Vagina (tissue), 2 donors: ENCODE data around the gene JPT2. TPM values are rescaled to one million over a fixed set of nuclear protein-coding genes. Genes with fewer than 3 reads are reported as not detected.
"Not testable (repeated sequence)": the region's sequence is repeated elsewhere in the genome, so short reads cannot be mapped to it uniquely, and the experiment has no call there.

ENCODE experiments used
- DNase-seq, 2 donors: peaks; one replicate each; pipeline ENCODE4 v3.0.0-alpha.2; 2017; ENCODE audit errors: extremely low spot score in 2 of 2
- H3K27ac ChIP-seq: fragments of 200-600 bp; sonication (generic); one replicate; pipeline ENCODE4 v1.5.1; 2019
- H3K27me3 ChIP-seq: fragments of 200-600 bp; sonication (generic); one replicate; pipeline ENCODE4 v1.5.1; 2019
- H3K36me3 ChIP-seq, 2 donors: fragments of 200-600 bp; sonication (generic); one replicate each; pipeline ENCODE4 v1.5.1; 2017 to 2019
- H3K4me1 ChIP-seq: fragments of 200-600 bp; sonication (generic); one replicate; pipeline ENCODE4 v1.5.1; 2019
- H3K4me3 ChIP-seq, 2 donors: fragments of 200-600 bp; sonication (generic); 1 replicate in 1 of 2; 2 replicates in 1 of 2; pipeline ENCODE4 v1.5.1; 2016 to 2019
- H3K9me3 ChIP-seq: fragments of 200-600 bp; sonication (generic); one replicate; pipeline ENCODE4 v1.5.1; 2019
- POLR2A ChIP-seq, 2 donors: fragments of 450-650 bp; IDR thresholded peaks; one replicate each; pipeline ENCODE4 v1.6.1; 2017; ENCODE audit warnings: antibody characterized with exemption in 2 of 2, mild to moderate bottlenecking in 2 of 2, moderate library complexity in 2 of 2
- POLR2AphosphoS5 ChIP-seq, 2 donors: sonication (generic); formaldehyde crosslinking; IDR thresholded peaks; one replicate each; pipeline ENCODE4 v1.9.0; 2017; ENCODE audit warnings: antibody characterized with exemption in 2 of 2, mild to moderate bottlenecking in 2 of 2, low read depth in 1 of 2; ENCODE audit not compliant: insufficient read depth in 1 of 2
- intact Hi-C: fragments of 100-400 bp; cut with DNase I; formaldehyde crosslinking; loops from one replicate; pipeline ENCODE4 v1.15.1; 2023
- total RNA-seq: library from RNA; depleted of rRNA; stranded (reverse); fragments of >200 nt; gene quantifications from one replicate; pipeline ENCODE4 v1.2.3, GENCODE V29; 2016
- TF ChIP-seq, protein P1 (sequence below), 3 experiments: fragments of 450-650 bp in 2 of 3; fragments of 200-600 bp in 1 of 3; sonication (generic) in 1 of 3; IDR thresholded peaks; one replicate each; pipeline ENCODE4 v1.5.1; 2017 to 2019; ENCODE audit warnings: antibody characterized with exemption in 3 of 3, mild to moderate bottlenecking in 2 of 3, moderate library complexity in 2 of 3

The JPT2 gene
- total RNA-seq, 1 donor from 2014 or later = 19.9 TPM

DNA sequence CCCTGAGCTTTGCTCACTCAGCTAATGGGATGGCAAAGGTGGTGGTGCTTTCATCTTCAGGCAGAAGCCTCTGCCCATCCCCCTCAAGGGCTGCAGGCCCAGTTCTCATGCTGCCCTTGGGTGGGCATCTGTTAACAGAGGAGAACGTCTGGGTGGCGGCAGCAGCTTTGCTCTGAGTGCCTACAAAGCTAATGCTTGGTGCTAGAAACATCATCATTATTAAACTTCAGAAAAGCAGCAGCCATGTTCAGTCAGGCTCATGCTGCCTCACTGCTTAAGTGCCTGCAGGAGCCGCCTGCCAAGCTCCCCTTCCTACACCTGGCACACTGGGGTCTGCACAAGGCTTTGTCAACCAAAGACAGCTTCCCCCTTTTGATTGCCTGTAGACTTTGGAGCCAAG lies 22.2 kb downstream of the JPT2 start:
- no peak for DNase-seq
- Histone ChIP-seq H3K4me3 (no peak overlapping the region), H3K27me3 (no peaks in the 10 kb centered on the region), H3K4me1 (peaks cover 7% of the 10 kb centered on the region), H3K27ac (no peak overlapping the region), H3K36me3 (peaks cover 0 to 16% of the 10 kb centered on the region in 2 donors), H3K9me3 (no peaks in the 10 kb centered on the region)
- TF ChIP-seq POLR2AphosphoS5 (IDR thresholded peaks at IDR 0.05; ENCODE audit: insufficient read depth in 1 of 2, low read depth in 1 of 2) = no peak
- no peak for TF ChIP-seq POLR2A (IDR thresholded peaks at IDR 0.05)
- TF ChIP-seq, protein P1, sequence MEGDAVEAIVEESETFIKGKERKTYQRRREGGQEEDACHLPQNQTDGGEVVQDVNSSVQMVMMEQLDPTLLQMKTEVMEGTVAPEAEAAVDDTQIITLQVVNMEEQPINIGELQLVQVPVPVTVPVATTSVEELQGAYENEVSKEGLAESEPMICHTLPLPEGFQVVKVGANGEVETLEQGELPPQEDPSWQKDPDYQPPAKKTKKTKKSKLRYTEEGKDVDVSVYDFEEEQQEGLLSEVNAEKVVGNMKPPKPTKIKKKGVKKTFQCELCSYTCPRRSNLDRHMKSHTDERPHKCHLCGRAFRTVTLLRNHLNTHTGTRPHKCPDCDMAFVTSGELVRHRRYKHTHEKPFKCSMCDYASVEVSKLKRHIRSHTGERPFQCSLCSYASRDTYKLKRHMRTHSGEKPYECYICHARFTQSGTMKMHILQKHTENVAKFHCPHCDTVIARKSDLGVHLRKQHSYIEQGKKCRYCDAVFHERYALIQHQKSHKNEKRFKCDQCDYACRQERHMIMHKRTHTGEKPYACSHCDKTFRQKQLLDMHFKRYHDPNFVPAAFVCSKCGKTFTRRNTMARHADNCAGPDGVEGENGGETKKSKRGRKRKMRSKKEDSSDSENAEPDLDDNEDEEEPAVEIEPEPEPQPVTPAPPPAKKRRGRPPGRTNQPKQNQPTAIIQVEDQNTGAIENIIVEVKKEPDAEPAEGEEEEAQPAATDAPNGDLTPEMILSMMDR (IDR thresholded peaks at IDR 0.05) = no peak
- intact Hi-C loops = loop anchor here (10.0 kb wide), 1 partner anchor 275 kb away; the partner anchor contains the start of gene UQCC4

DNA sequence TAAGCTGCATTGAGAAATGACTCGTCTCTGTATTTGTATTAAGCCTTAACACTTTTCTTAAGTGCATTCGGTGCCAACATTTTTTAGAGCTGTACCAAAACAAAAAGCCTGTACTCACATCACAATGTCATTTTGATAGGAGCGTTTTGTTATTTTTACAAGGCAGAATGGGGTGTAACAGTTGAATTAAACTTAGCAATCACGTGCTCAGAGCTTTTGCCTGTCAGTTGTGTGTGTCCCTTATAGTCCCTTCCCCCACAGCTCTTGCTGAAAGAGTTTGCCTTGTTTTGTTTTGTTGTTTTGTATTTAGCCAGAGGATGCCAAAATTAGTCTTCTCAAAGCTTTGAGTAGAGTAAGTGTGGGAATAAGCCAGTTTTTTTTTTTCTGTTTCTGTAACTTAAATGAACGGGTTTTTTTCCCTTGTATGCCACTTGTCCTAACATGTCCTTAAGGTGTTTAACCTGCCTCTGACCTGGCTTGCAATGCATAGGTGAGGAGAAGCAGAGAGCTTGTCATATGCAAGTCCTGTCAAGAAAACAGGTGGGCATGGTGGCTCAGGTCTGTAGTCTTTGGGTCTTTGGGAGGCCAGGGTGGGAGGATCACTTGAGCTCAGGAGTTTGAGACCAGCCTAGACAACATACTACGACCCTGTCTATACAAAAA lies 23.3 kb downstream of the JPT2 start:
- H3K36me3 ChIP-seq = peaks cover 0 to 11% of the 10 kb centered on the region in 2 donors
- DNase-seq = no peak
- intact Hi-C loops = loop anchor here (10.0 kb wide), 1 partner anchor 277 kb away; the partner anchor contains the start of gene UQCC4
- no peak overlapping the region for H3K4me3 ChIP-seq
- H3K27ac ChIP-seq = no peak overlapping the region
- peaks cover 7% of the 10 kb centered on the region for H3K4me1 ChIP-seq
- H3K27me3 ChIP-seq = no peaks in the 10 kb centered on the region
- H3K9me3 ChIP-seq = no peaks in the 10 kb centered on the region
- TF ChIP-seq POLR2A (IDR thresholded peaks at IDR 0.05) (no peak), POLR2AphosphoS5 (IDR thresholded peaks at IDR 0.05; ENCODE audit: insufficient read depth in 1 of 2, low read depth in 1 of 2) (peak in 1 of 2 donors; percentile 53)

DNA sequence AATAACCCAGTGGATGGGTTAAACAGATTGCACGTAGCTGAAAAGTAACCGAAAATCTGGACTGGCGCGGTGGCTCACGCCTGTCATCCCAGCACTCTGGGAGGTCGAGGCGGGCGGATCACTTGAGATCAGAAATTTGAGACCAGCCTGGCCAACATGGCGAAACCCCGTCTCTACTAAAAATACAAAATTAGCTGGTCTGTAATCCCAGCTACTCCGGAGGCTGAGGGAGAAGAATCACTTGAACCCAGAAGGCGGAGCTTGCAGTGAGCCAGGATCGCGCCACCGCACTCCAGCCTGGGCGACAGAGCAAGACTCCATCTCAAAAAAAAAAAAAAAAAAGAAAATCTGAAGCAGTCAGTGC lies 27.2 kb downstream of the JPT2 start:
- H3K27ac ChIP-seq = peak overlapping the region; percentile 82
- intact Hi-C loops = loop anchor here (5.0 to 10.0 kb wide), 3 partner anchors 67 to 281 kb away; partner anchors contain the start of genes CRAMP1, EME2, IFT140 and MRPS34
- H3K4me1 ChIP-seq = peaks cover 40% of the 10 kb centered on the region
- not testable (repeated sequence) for DNase-seq, H3K27me3 ChIP-seq, H3K9me3 ChIP-seq, H3K36me3 ChIP-seq
- peak overlapping the region; percentile 76 to 94 for H3K4me3 ChIP-seq

DNA sequence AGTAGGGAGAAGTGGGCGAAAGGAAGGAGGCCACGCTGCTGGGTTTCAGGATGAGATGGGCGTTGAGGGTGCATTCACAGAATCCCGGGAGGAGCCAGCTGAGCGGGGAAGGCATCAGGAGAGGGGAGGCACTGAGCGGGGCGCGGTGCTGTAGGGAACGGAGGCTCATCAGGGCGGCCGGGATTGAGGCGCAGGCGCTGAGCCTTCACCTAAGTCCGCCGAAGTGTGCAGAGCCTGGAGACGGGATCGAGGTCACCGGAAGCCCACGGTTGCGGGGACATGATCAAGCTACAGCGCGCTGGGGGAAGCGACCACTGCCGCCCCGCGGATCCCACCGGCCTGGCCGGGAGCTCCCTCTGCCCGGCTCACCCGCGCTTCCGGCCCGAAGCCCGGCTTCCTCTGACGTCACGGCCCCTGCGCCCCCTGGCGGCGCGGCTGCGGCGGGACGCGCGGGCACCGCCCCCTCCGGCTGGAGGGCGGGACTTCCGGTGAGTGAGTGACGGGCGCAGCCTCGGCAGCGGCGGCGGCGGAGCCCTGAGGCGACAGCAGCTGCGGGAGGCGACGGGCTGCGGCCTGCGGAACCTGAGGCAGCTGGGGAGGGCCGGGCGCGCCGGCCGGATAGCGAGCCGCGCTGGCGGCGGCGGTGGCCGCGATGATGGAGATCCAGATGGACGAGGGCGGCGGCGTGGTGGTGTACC lies 27.8 kb downstream of the JPT2 start, which contains the start of gene MAPK8IP3:
MAPK8IP3 (plus strand) TSS at position 508 of the 698 bp plus-strand sequence; CDS start at position 653, 145 bp downstream.
- intact Hi-C loops = loop anchor here (5.0 to 10.0 kb wide), 3 partner anchors 66 to 281 kb away; partner anchors contain the start of genes CRAMP1, EME2, IFT140 and MRPS34
- H3K36me3 ChIP-seq = no peaks in the 10 kb centered on the region
- H3K4me1 ChIP-seq = peaks cover 40% of the 10 kb centered on the region
- no peaks in the 10 kb centered on the region for H3K27me3 ChIP-seq
- TF ChIP-seq, protein P1 (IDR thresholded peaks at IDR 0.05) = peak; percentile 94 to 98 (median 95)
- peak; percentile 22 to 90 for TF ChIP-seq POLR2A (IDR thresholded peaks at IDR 0.05)
- TF ChIP-seq POLR2AphosphoS5 (IDR thresholded peaks at IDR 0.05; ENCODE audit: insufficient read depth in 1 of 2, low read depth in 1 of 2) = peak; percentile 10 to 97
- peak within 1 kb of the TSS; percentile 76 to 94 for H3K4me3 ChIP-seq
- peak in 1 of 2 donors; percentile 91 for DNase-seq
- peak within 1 kb of the TSS; percentile 82 for H3K27ac ChIP-seq
- H3K9me3 ChIP-seq = no peaks in the 10 kb centered on the region

DNA sequence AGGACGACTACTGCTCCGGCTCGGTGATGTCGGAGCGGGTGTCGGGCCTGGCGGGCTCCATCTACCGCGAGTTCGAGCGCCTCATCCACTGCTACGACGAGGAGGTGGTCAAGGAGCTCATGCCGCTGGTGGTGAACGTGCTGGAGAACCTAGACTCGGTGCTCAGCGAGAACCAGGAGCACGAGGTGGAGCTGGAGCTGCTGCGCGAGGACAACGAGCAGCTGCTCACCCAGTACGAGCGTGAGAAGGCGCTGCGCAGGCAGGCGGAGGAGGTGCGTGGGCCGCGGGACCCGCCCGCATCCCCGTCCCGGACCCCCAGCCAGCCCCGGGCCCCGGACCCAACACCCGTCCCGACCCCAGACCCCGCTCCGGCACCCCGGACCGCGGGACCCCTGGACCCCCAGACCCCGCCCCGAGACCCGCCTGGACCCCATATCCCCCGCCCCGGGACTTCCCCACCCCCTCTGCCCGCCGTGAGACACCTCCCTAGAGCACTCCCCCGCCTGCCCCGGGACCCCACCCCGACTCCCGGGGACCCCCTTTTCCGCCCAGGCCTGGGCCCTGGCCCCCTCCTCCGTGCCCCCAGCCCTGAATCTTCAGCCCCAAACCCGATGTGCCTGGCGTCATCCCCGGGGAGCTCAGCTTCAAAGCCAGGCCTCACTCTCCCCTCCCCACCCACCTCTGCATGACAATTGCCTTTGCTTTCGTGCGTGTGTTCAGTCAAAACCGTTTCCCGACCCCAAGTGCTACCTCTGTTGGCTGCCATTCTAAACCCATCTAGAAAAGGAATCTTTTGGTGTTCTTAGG lies 28.5 kb downstream of the JPT2 start:
- peaks cover 40% of the 10 kb centered on the region for H3K4me1 ChIP-seq

More for the DNA sequence above, 28.5 kb downstream of the JPT2 start:
- peak overlapping the region; percentile 76 to 94 for H3K4me3 ChIP-seq
- DNase-seq = peak in 1 of 2 donors; percentile 90
- H3K27ac ChIP-seq = peak overlapping the region; percentile 82
- H3K36me3 ChIP-seq = no peaks in the 10 kb centered on the region
- no peaks in the 10 kb centered on the region for H3K9me3 ChIP-seq
- H3K27me3 ChIP-seq = no peaks in the 10 kb centered on the region
- TF ChIP-seq POLR2A (IDR thresholded peaks at IDR 0.05) (no peak), POLR2AphosphoS5 (IDR thresholded peaks at IDR 0.05; ENCODE audit: insufficient read depth in 1 of 2, low read depth in 1 of 2) (no peak)
- TF ChIP-seq, protein P1 (IDR thresholded peaks at IDR 0.05) = no peak
- intact Hi-C loops = loop anchor here (5.0 to 10.0 kb wide), 3 partner anchors 66 to 282 kb away; partner anchors contain the start of genes CRAMP1, EME2, IFT140 and MRPS34
